ENCODE results near the gene SULT4A1. TPM values are rescaled to one million over a fixed set of nuclear protein-coding genes. Genes with fewer than 3 reads are reported as not detected.
A peak's percentile ranks its signal among the peaks of the same experiment; 100 is the strongest.

Gene SULT4A1
- total RNA-seq, 1 donor from 2014 or later: not detected

- DNase-seq (ENCODE audit: low read depth in 2 of 2): no peak
Observed at GRCh38 chr22:43844560-43845545, 17.5 kb downstream of the SULT4A1 start.

GRCh38 chr22:43843783-43844530, 18.4 kb downstream of the SULT4A1 start:
- no peak for DNase-seq (ENCODE audit: low read depth in 2 of 2)

GRCh38 chr22:43841742-43842141, 20.6 kb downstream of the SULT4A1 start:
- no peak for DNase-seq (ENCODE audit: low read depth in 2 of 2)

DNA sequence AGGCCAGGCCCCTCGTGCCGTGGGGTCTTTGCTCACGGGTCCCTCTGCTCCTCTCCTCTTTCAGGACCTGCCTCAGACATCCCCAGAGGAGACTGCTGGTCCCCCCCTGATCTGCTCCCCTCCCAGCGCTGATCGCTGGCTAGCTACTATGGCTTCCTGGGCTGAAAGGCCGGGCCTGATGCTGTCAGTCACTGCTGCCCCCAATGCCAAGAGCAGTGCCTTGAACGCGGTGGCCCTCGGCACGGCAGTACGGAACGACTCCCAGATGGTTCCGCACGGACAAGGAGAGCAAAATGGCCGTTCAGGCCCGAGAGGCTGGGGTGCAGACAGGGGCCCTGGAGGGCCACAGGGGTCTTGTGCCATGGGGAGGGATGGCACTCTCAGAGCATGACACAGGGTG, 21.5 kb downstream of the SULT4A1 start:
- DNase-seq (ENCODE audit: low read depth in 2 of 2): no peak

GRCh38 chr22:43840431-43840830, 21.9 kb downstream of the SULT4A1 start:
- DNase-seq (ENCODE audit: low read depth in 2 of 2): no peak

GRCh38 chr22:43839781-43840180, 22.5 kb downstream of the SULT4A1 start:
- no peak for DNase-seq (ENCODE audit: low read depth in 2 of 2)

DNA sequence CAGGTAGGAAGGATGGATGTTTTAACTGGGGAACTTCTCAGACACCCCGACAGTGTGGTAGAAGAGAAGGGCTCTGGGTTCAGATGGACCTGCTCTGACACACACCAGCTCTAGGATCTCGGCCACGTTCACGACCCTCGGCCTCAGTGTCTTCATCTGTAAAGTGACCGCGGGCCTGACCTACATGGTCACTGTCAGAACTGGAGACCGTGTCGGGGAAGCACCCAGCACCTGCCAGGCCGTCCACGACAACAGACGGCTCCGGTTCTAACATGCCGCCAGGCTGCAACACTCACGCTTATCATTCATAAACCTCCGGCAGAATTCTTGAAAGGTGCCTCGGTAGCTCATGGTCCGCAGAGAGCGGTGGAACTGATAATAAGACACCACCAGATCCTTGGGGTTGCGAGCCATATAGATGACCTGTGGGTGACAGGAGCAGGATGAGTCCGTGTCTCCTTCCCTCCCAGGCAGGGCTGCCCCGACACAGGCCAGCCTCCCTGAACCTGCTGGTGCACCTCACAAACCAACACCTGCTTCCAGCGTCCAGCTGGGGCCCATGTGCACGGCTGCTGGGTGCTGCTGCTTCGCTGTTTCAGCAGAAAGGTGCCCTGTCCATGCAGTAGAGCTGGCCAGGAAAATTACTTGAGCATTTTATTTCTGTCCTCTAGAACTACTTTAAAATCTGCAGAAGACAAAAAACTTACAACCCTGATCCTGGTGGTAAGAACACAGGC, 23.6 kb downstream of the SULT4A1 start:
- no peak for DNase-seq (ENCODE audit: low read depth in 2 of 2)

- no peak for DNase-seq (ENCODE audit: low read depth in 2 of 2)
Observed at GRCh38 chr22:43838161-43838560, 24.2 kb downstream of the SULT4A1 start.

- peak in 1 of 2 donors; percentile 54 for DNase-seq (ENCODE audit: low read depth in 2 of 2)
Observed at GRCh38 chr22:43837666-43838065, 24.6 kb downstream of the SULT4A1 start.

DNA sequence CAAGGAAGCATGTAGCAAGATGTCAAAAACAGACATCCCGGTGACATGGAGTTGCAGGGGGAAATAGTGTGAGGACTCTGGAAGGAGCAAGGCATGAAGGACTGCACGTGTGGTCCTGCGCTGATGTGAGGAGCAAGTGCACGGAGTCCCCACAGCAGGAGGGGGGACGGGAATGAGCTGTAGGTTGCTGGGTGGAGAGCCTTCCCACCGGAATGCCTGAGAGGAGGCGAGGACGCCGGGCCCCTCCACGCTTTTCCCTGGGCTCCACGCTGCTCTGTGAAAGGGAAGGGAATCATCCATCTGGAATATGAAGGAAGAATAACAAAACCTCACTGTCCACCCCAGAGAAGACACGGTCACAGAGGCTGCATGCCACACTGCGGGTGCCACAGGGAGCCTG, 26.6 kb downstream of the SULT4A1 start:
- no peak for DNase-seq (ENCODE audit: low read depth in 2 of 2)

- no peak for DNase-seq (ENCODE audit: low read depth in 2 of 2)
Observed at GRCh38 chr22:43835166-43835565, 27.1 kb downstream of the SULT4A1 start.

DNA sequence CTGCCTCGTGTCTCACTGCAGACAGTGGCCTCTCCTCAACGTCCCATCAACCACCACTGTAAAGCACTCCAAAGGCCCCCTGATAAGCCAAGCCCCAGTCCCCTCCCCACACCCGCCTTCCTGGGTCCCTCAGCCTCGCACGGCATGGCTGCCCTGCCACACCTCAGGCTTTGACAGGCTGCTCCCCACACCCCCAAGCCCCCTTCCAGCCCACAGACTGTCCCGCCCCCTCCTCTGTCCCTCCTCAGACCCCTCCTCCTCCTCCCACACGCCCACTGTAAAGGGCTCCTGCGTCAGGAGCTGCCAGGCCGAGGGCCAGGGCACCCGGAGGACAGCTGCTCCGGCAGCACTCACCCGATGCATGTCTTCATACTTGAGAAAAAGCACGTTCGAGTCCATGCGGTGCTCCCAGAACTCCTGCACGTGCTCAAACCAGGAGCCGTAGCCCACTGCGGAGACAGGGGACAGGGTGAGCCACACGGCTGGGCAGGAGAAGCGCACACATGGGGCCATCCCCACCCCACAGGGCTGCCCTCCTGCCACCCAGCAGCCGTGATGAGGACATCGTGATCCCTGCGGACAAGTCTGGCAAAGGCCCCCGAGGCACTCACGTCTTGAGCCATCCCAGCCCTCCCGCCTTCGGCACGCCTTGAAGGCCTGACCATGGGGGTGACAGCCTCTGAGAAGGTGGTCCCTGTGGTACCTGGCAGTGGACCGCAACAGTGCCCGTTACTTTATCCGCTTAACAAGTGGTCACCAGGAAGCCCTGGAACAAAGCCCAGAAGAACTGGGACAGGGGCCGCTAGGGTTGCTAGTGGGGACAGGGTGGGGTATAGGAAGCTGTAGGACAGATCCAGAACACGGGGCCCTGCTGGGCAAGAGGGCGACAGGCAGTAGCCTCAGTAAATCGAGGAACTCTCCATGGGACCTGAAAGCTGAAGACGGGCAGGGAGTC, 28.8 kb downstream of the SULT4A1 start:
- DNase-seq (ENCODE audit: low read depth in 2 of 2): no peak

- no peak for DNase-seq (ENCODE audit: low read depth in 2 of 2)
Observed at GRCh38 chr22:43832393-43833265, 29.7 kb downstream of the SULT4A1 start.

GRCh38 chr22:43831561-43832392, 30.5 kb downstream of the SULT4A1 start:
- DNase-seq (ENCODE audit: low read depth in 2 of 2): no peak

GRCh38 chr22:43830931-43831560, 31.3 kb downstream of the SULT4A1 start:
- no peak for DNase-seq (ENCODE audit: low read depth in 2 of 2)

- DNase-seq (ENCODE audit: low read depth in 2 of 2): no peak
Observed at GRCh38 chr22:43829904-43830851, 32.1 kb downstream of the SULT4A1 start.

Measured in lung microvascular endothelial cell (primary cell).